Endothelial cell of umbilical vein (primary cell): ENCODE measurements around the gene MTG2. TPM values are rescaled to one million over a fixed set of nuclear protein-coding genes. Genes with fewer than 3 reads are reported as not detected.

Source experiments
- BruUV-seq: library from RNA; stranded (reverse); fragments of 400-500 nt; replicated peaks from 2 replicates; lab custom pipeline; 2021; lab: Mats Ljungman, UMichigan
- CTCF ChIA-PET: fragments of 300-600, 350-600 bp; sonication (Branson Sonifier 250); formaldehyde crosslinking; loops from one replicate; lab custom pipeline; 2021; ENCODE audit warnings: antibody characterized with exemption, inconsistent platforms; lab: Charles Lee
- POLR2A ChIA-PET: fragments of 300-600, 350-600 bp; sonication (Branson Sonifier 250); formaldehyde crosslinking; loops from one replicate; lab custom pipeline; 2021; ENCODE audit warnings: antibody characterized with exemption, inconsistent platforms; lab: Charles Lee
- DNase-seq: peaks from one replicate; pipeline ENCODE4 v3.0.0-alpha.2; 2011; ENCODE audit warnings: low read depth, low spot score
- FAIRE-seq: peaks from 2 replicates; lab custom pipeline; 2011; peaks lifted over from hg19 to GRCh38; lab: Jason Lieb, UNC
- H2AFZ ChIP-seq: 2 replicates; pipeline ENCODE4 v1.6.0; 2012; ENCODE audit warnings: low read depth, low read length, control low read depth, inconsistent platforms
- H3K27ac ChIP-seq: 2 replicates; pipeline ENCODE4 v1.5.1; 2011; ENCODE audit warnings: low read depth, mild to moderate bottlenecking, control low read depth, low read length, moderate library complexity; ENCODE audit not compliant: insufficient read depth
- H3K27me3 ChIP-seq, 2 experiments: 2 replicates each; pipeline versions ENCODE4 v1.6.0 to v1.6.1; 2011; ENCODE audit warnings: low read length in 2 of 2, mixed read lengths in 1 of 2; ENCODE audit not compliant: control insufficient read depth in 2 of 2, insufficient read depth in 2 of 2
- H3K36me3 ChIP-seq, 2 experiments: 2 replicates in 1 of 2; 3 replicates in 1 of 2; pipeline ENCODE4 v1.5.1; 2011; ENCODE audit warnings: low read length in 2 of 2, mild to moderate bottlenecking in 1 of 2, moderate library complexity in 1 of 2; ENCODE audit not compliant: control insufficient read depth in 2 of 2, insufficient read depth in 2 of 2; ENCODE audit errors: extremely low read depth in 1 of 2
- H3K4me1 ChIP-seq: 3 replicates; pipeline ENCODE4 v1.5.1; 2011; ENCODE audit warnings: mild to moderate bottlenecking, low read length; ENCODE audit not compliant: control insufficient read depth, insufficient read depth; ENCODE audit errors: extremely low read depth
- H3K4me2 ChIP-seq: 2 replicates; pipeline ENCODE4 v1.6.1; 2011; ENCODE audit warnings: low read length, control low read depth, mixed read lengths; ENCODE audit not compliant: insufficient read depth
- H3K4me3 ChIP-seq, 3 experiments: fragments of 200-600 bp in 1 of 3; sonication (generic), shearing (Covaris generic) in 1 of 3; replicated peaks in 1 of 3; 2 replicates each; pipeline ENCODE4 v1.5.1; 2011 to 2016; ENCODE audit warnings: control low read depth in 3 of 3, low read length in 3 of 3, mild to moderate bottlenecking in 2 of 3, inconsistent platforms in 1 of 3, low read depth in 1 of 3, moderate library complexity in 1 of 3; ENCODE audit not compliant: insufficient read depth in 1 of 3
- H3K79me2 ChIP-seq: 2 replicates; pipeline ENCODE4 v1.6.0; 2012; ENCODE audit warnings: low read length, inconsistent platforms; ENCODE audit not compliant: control insufficient read depth, insufficient read depth
- H3K9ac ChIP-seq: replicated peaks from 2 replicates; pipeline ENCODE3; 2011; ENCODE audit warnings: low read length, control low read depth; ENCODE audit not compliant: insufficient read depth; ENCODE audit errors: extremely low read depth
- H3K9me1 ChIP-seq: replicated peaks from 3 replicates; pipeline ENCODE4 v1.6.0; 2011; ENCODE audit warnings: mild to moderate bottlenecking, low read length; ENCODE audit not compliant: control insufficient read depth, insufficient read depth; ENCODE audit errors: extremely low read depth
- H3K9me3 ChIP-seq: replicated peaks from 2 replicates; pipeline ENCODE4 v1.5.1; 2012; ENCODE audit warnings: low read length, inconsistent platforms; ENCODE audit not compliant: control insufficient read depth, insufficient read depth
- H4K20me1 ChIP-seq: replicated peaks from 2 replicates; pipeline ENCODE3; 2011; ENCODE audit warnings: mild to moderate bottlenecking, low read length; ENCODE audit not compliant: control insufficient read depth, insufficient read depth; ENCODE audit errors: extremely low read depth
- CTCF ChIP-seq, 2 donors: IDR thresholded peaks; 1 replicate in 1 of 2; 2 replicates in 1 of 2; pipeline ENCODE4 v1.5.1; 2011; ENCODE audit warnings: low read length in 2 of 2, mild to moderate bottlenecking in 2 of 2, moderate library complexity in 2 of 2, control low read depth in 1 of 2, inconsistent platforms in 1 of 2, low read depth in 1 of 2; ENCODE audit not compliant: insufficient read depth in 1 of 2; ENCODE audit errors: extremely low read depth in 1 of 2
- GATA2 ChIP-seq: IDR thresholded peaks from 2 replicates; pipeline ENCODE4 v1.7.0; 2011; ENCODE audit warnings: low read depth, mild to moderate bottlenecking, moderate library complexity, mixed read lengths, low read length; ENCODE audit not compliant: insufficient read length, insufficient read depth
- dilution Hi-C: fragments of 300-500 bp; cut with MboI; formaldehyde crosslinking; loops from one replicate; pipeline ENCODE4 v1.15.0; 2019; ENCODE audit warnings: low sequenced_read_pairs; ENCODE audit not compliant: extremely low pct_ligation_motif_present
- intact Hi-C: fragments of 100-400 bp; cut with micrococcal nuclease; formaldehyde crosslinking; loops from one replicate; pipeline ENCODE4 v1.10.0; 2022
- polyA plus RNA-seq, 4 experiments: library from polyadenylated mRNA; depleted of rRNA in 3 of 4; stranded (reverse) in 3 of 4; unstranded in 1 of 4; fragments of >200 nt; gene quantifications; 2 replicates each; pipeline versions ENCODE4 v1.2.1 to v1.2.3, GENCODE V29; 2011 to 2012; ENCODE audit warnings: missing spikeins in 1 of 4
- total RNA-seq: library from RNA; stranded (reverse); gene quantifications from 2 replicates; pipeline ENCODE4 v1.2.3, GENCODE V29; 2021
- TF ChIP-seq, protein P1 (sequence below): IDR thresholded peaks from 2 replicates; pipeline ENCODE4 v1.6.1; 2011; ENCODE audit not compliant: insufficient read depth, insufficient read length

Gene MTG2
- total and polyA plus RNA-seq, 2 donors (not counting 3 experiments of a cell fraction or from before 2014, with no cell fraction given): 19.9 to 31.6 TPM

DNA sequence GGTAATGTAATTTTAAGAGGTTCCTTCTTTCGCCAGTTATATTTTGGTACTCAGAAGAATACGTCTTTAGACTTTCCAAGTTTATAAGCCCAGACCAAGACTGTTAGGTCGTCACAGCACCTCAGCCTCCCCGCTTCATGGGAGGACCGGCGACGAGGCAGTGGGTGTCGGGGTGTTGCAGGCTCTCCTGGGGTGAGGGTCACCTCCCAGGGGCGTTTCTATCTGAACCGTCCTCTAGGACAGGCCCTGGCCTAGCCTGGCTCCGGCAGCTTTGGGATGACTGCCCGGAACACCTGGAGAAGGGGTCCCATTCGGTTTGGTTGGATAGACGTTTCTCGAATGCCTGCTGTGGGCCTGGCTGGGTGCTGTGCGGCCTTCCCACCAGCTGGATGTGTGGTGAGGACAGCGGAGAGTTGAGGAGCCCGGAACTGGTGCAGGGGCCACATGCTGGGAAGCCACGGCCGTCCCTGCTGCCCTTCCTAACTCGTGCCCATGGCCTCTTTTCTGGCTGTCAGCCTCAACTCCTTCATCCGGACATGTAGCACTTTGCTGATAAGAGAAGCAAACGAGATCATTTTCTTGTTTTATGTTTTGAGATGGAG lies 56.6 kb downstream of the MTG2 start:
- peaks cover 0 to 3% of the 10 kb centered on the region in 2 experiments for H3K36me3 ChIP-seq
- DNase-seq (no peak), FAIRE-seq (no peak)
- intact Hi-C loops: loop anchor here (2.0 kb wide), 2 partner anchors 45 to 147 kb away; partner anchors contain the start of gene RPS21
- peak overlapping the region; percentile 31 for H3K4me2 ChIP-seq
- BruUV-seq: no TSS peak
- ChIA-PET CTCF (no interaction called here), POLR2A (no interaction called here)
- dilution Hi-C loops: no loop called here
- no peak for TF ChIP-seq GATA2
- no peak for TF ChIP-seq CTCF (IDR thresholded peaks at IDR 0.05; ENCODE audit: extremely low read depth in 1 of 2, insufficient read depth in 1 of 2, low read depth in 1 of 2, low read length in 2 of 2)
- TF ChIP-seq, protein P1, sequence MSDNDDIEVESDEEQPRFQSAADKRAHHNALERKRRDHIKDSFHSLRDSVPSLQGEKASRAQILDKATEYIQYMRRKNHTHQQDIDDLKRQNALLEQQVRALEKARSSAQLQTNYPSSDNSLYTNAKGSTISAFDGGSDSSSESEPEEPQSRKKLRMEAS: no peak
- no peaks in the 10 kb centered on the region for H4K20me1 ChIP-seq
- H3K79me2 ChIP-seq: peaks cover 3% of the 10 kb centered on the region
- no peak overlapping the region for H3K27ac ChIP-seq
- H3K9me1 ChIP-seq: no peaks in the 10 kb centered on the region
- H3K4me1 ChIP-seq: peaks cover 5% of the 10 kb centered on the region
- peak overlapping the region in 2 of 3 experiments; percentile 20 to 74 for H3K4me3 ChIP-seq
- no peak overlapping the region for H2AFZ ChIP-seq
- H3K9ac ChIP-seq: no peak overlapping the region
- H3K9me3 ChIP-seq: no peaks in the 10 kb centered on the region
- no peaks in the 10 kb centered on the region for H3K27me3 ChIP-seq
